CD4-positive, alpha-beta T cell (primary cell): Measurements from ENCODE around the gene RNF157. TPM values are rescaled to one million over a fixed set of nuclear protein-coding genes. Genes with fewer than 3 reads are reported as not detected.

Experiments
- ATAC-seq: fragments of 200-7000 bp; cut with Tn5 transposase; one replicate; pipeline ENCODE4 v1.10.0; 2022; ENCODE audit warnings: mild to moderate bottlenecking; ENCODE audit not compliant: poor library complexity
- CTCF ChIA-PET: fragments of 350-600 bp; sonication (Branson Sonifier 250); formaldehyde crosslinking; loops from one replicate; lab custom pipeline; 2021; ENCODE audit warnings: antibody characterized with exemption, inconsistent platforms; lab: Charles Lee
- POLR2A ChIA-PET: fragments of 350-600 bp; sonication (Branson Sonifier 250); formaldehyde crosslinking; loops from one replicate; lab custom pipeline; 2021; ENCODE audit warnings: antibody characterized with exemption, inconsistent platforms; lab: Charles Lee
- DNase-seq, 14 experiments: peaks; one replicate each; pipeline ENCODE4 v3.0.0-alpha.2; 2013 to 2020; ENCODE audit warnings: mixed read lengths in 2 of 14
- H3K27ac ChIP-seq, 2 donors: one replicate each; pipeline versions ENCODE4 v1.5.1 to v1.7.0; 2013; ENCODE audit warnings: low read length in 2 of 2, low read depth in 1 of 2, mild to moderate bottlenecking in 1 of 2
- H3K27me3 ChIP-seq, 2 experiments: 1 replicate in 1 of 2; 2 replicates in 1 of 2; pipeline versions ENCODE4 v1.6.1 to v1.7.0; 2013; ENCODE audit warnings: low read length in 2 of 2, control low read depth in 1 of 2, mild to moderate bottlenecking in 1 of 2, moderate library complexity in 1 of 2; ENCODE audit not compliant: insufficient read depth in 2 of 2, control insufficient read depth in 1 of 2
- H3K36me3 ChIP-seq: one replicate; pipeline ENCODE4 v1.6.1; 2013; ENCODE audit warnings: low read length, control low read depth; ENCODE audit not compliant: insufficient read depth
- H3K4me1 ChIP-seq: one replicate; pipeline ENCODE4 v1.6.1; 2013; ENCODE audit warnings: low read length, control low read depth; ENCODE audit not compliant: insufficient read depth
- H3K4me3 ChIP-seq: one replicate; pipeline ENCODE4 v1.5.1; 2013; ENCODE audit warnings: mild to moderate bottlenecking, low read length, moderate library complexity
- H3K9me3 ChIP-seq, 2 experiments: 1 replicate in 1 of 2; 2 replicates in 1 of 2; pipeline versions ENCODE4 v1.6.1 to v1.7.0; 2013; ENCODE audit warnings: low read length in 2 of 2, mild to moderate bottlenecking in 2 of 2, control low read depth in 1 of 2, moderate library complexity in 1 of 2; ENCODE audit not compliant: control insufficient read depth in 1 of 2, insufficient read depth in 1 of 2
- H3K27ac Mint-ChIP-seq: one replicate; pipeline ENCODE4 v1.8.0; 2020; ENCODE audit warnings: mixed read lengths
- H3K27me3 Mint-ChIP-seq: one replicate; pipeline ENCODE4 v1.8.0; 2021; ENCODE audit warnings: mixed read lengths
- H3K36me3 Mint-ChIP-seq: one replicate; pipeline ENCODE4 v1.8.0; 2021; ENCODE audit warnings: low read depth, mixed read lengths
- H3K4me1 Mint-ChIP-seq: one replicate; pipeline ENCODE4 v1.8.0; 2021; ENCODE audit warnings: low read depth, mixed read lengths
- H3K4me3 Mint-ChIP-seq: one replicate; pipeline ENCODE4 v1.8.0; 2020; ENCODE audit warnings: mild to moderate bottlenecking, mixed read lengths
- H3K9me3 Mint-ChIP-seq: one replicate; pipeline ENCODE4 v1.8.0; 2020; ENCODE audit warnings: mixed read lengths
- intact Hi-C, 2 experiments: fragments of 100-400 bp; cut with DNase I in 1 of 2; cut with micrococcal nuclease in 1 of 2; formaldehyde crosslinking; loops; one replicate each; pipeline versions ENCODE4 v1.15.1 to v1.9.0; 2023 to 2025; cut with DNase I, micrococcal nuclease
- total RNA-seq, 174 experiments: library from RNA in 2 of 174; stranded (reverse) in 2 of 174; gene quantifications; one replicate each; pipeline ENCODE4 v1.2.3 and lab custom pipeline; 2021 to 2026
- TF ChIP-seq, protein P1 (sequence below): fragments of 200-600 bp; IDR thresholded peaks from one replicate; pipeline ENCODE4 v1.8.0; 2022; ENCODE audit warnings: antibody characterized with exemption, mild to moderate bottlenecking

The RNF157 gene
- total RNA-seq, 2 experiments from 2014 or later = 18.5 to 21.1 TPM

DNA sequence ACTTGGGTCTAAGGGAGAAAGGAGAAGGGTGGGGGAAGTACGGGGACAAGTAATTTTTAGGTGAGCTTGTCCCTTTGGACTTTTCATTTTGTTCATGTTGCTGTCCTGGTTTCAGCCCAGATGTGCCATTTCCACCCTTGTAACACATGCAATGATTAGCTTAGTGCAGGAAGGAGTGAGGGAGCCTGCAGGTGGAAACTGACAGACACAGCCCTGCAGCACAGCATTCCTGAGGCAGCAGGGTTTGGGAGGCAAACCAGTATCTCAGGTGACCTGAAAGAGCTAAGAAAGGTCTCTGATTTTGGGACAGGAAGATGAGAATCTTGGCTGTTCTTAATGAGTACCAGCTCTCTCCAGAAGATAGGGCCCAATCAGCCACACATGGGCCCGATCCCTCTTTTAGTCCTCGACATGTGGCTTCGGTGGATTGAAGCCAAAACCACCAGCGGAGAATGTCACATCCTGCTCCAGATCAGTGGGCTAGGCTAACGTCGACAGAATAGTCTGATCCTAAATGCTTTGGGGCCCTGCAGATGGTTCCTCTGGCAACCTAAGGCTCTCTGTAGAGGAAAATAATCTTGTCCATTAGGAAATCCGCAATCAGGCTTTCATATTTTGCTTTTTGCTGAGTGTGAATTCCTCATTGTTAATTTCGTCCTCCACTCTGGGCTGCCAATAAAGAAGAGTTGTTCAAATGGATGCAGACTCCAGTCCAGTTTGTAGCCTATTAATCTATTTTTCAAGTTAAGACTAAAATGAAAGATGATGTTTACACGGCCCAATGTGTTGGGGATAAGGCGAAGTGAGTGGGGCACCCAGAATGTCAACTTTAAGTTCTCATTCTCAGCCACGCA lies 3.8 kb upstream of the RNF157 start:
- CTCF ChIA-PET = interaction anchor here (1.5 kb wide), 1 partner anchor 36 kb away, joined by 5 read pairs; no protein-coding TSS in a partner anchor

DNA sequence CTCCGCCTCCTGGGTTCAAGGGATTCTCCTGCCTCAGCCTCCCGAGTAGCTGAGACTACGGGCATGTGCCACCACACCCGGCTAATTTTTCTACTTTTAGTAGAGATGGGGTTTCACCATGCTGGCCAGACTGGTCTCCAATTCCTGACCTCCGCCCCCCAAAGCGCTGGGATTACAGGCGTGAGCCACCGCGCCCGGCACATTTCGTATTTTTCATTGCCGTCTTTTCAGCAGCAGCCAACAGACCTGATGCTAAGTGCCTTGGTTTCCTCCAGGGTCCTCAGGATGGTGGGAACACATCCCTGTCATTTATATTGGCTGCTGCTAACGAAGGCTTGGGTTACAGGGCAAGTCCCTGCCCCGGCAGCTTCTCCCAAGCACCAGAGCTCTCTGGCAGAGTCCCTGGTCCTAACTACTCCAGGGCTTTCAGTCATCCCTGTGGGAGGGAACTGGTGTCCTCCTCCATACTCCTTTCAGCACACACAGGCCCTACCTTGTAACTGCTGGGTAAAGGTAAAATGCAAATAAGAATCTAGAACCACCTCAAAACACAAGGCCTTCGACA lies 1.5 kb upstream of the RNF157 start:
- Mint-ChIP-seq H3K9me3 (no peaks in the 10 kb centered on the region), H3K4me3 (peak overlapping the region; percentile 89), H3K36me3 (peaks cover 4% of the 10 kb centered on the region), H3K27me3 (no peaks in the 10 kb centered on the region), H3K27ac (peak overlapping the region; percentile 77), H3K4me1 (peaks cover 61% of the 10 kb centered on the region)
- H3K27ac ChIP-seq = no peak overlapping the region
- H3K27me3 ChIP-seq = no peaks in the 10 kb centered on the region
- peaks cover 78% of the 10 kb centered on the region for H3K4me1 ChIP-seq
- H3K4me3 ChIP-seq = no peak overlapping the region
- CTCF ChIA-PET = interaction anchor here (1.2 to 1.3 kb wide), 2 partner anchors 38 to 60 kb away, joined by 3 to 7 read pairs; no protein-coding TSS in a partner anchor
- TF ChIP-seq, protein P1, sequence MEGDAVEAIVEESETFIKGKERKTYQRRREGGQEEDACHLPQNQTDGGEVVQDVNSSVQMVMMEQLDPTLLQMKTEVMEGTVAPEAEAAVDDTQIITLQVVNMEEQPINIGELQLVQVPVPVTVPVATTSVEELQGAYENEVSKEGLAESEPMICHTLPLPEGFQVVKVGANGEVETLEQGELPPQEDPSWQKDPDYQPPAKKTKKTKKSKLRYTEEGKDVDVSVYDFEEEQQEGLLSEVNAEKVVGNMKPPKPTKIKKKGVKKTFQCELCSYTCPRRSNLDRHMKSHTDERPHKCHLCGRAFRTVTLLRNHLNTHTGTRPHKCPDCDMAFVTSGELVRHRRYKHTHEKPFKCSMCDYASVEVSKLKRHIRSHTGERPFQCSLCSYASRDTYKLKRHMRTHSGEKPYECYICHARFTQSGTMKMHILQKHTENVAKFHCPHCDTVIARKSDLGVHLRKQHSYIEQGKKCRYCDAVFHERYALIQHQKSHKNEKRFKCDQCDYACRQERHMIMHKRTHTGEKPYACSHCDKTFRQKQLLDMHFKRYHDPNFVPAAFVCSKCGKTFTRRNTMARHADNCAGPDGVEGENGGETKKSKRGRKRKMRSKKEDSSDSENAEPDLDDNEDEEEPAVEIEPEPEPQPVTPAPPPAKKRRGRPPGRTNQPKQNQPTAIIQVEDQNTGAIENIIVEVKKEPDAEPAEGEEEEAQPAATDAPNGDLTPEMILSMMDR = no peak
- intact Hi-C loops = loop anchor here in 1 of 2 experiments (2.0 to 5.0 kb wide), 2 partner anchors 23 to 49 kb away; partner anchors contain the start of gene UBALD2
- no peak for DNase-seq
- no peak for ATAC-seq
- H3K9me3 ChIP-seq = no peaks in the 10 kb centered on the region
- POLR2A ChIA-PET = interaction anchor here (0.9 to 18.7 kb wide), 6 partner anchors 10 to 62 kb away, joined by 3 to 394 read pairs (median 6); partner anchors contain the start of gene UBALD2
- H3K36me3 ChIP-seq = no peaks in the 10 kb centered on the region

More for the DNA sequence above, 3.8 kb upstream of the RNF157 start:
- ATAC-seq (no peak), DNase-seq (peak in 2 of 14 experiments; percentile 37 to 42)
- intact Hi-C loops = loop anchor here in 1 of 2 experiments (5.0 kb wide), 1 partner anchor 52 kb away; no protein-coding TSS in a partner anchor
- Mint-ChIP-seq H3K4me3 (peak overlapping the region; percentile 67), H3K36me3 (peaks cover 4% of the 10 kb centered on the region), H3K4me1 (peaks cover 64% of the 10 kb centered on the region), H3K27me3 (no peaks in the 10 kb centered on the region), H3K27ac (peak overlapping the region; percentile 72), H3K9me3 (no peaks in the 10 kb centered on the region)
- TF ChIP-seq, protein P1 = no peak
- POLR2A ChIA-PET = interaction anchor here (0.6 to 18.7 kb wide), 6 partner anchors 8 to 64 kb away, joined by 3 to 394 read pairs (median 4); partner anchors contain the start of gene UBALD2
- H3K4me1 ChIP-seq = peaks cover 79% of the 10 kb centered on the region
- no peaks in the 10 kb centered on the region for H3K36me3 ChIP-seq
- H3K27me3 ChIP-seq = no peaks in the 10 kb centered on the region
- H3K9me3 ChIP-seq = no peaks in the 10 kb centered on the region
- peak overlapping the region in 1 of 2 donors; percentile 16 for H3K27ac ChIP-seq
- no peak overlapping the region for H3K4me3 ChIP-seq

DNA sequence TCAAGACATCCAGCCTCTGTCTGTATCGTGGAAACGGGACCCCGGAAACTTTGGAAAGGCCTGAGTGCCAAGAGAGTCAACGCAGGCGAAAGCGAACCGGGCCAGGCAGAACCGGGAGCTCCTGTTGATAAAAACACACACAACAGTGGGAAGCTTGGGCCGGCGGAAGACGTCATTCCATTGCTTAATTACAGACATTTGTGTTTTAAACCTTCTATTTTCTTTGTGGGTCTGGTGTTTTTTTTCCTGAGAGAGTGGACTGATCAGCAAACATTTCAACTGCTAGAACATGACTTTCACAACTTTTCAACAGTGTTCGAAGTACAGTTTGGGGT lies 878 bp upstream of the RNF157 start:
- Histone ChIP-seq H3K9me3 (no peaks in the 10 kb centered on the region), H3K4me3 (peak overlapping the region; percentile 86), H3K27ac (peak overlapping the region; percentile 35 to 36), H3K36me3 (no peaks in the 10 kb centered on the region), H3K27me3 (no peaks in the 10 kb centered on the region), H3K4me1 (peaks cover 72% of the 10 kb centered on the region)
- Mint-ChIP-seq H3K27ac (peak overlapping the region; percentile 77), H3K36me3 (peaks cover 4% of the 10 kb centered on the region), H3K27me3 (no peaks in the 10 kb centered on the region), H3K4me3 (peak overlapping the region; percentile 89), H3K9me3 (no peaks in the 10 kb centered on the region), H3K4me1 (peaks cover 59% of the 10 kb centered on the region)
- TF ChIP-seq, protein P1 = no peak
- intact Hi-C loops = loop anchor here in 1 of 2 experiments (2.0 to 5.0 kb wide), 2 partner anchors 24 to 49 kb away; partner anchors contain the start of gene UBALD2
- CTCF ChIA-PET = interaction anchor here (0.5 to 1.3 kb wide), 3 partner anchors 26 to 59 kb away, joined by 3 to 7 read pairs (median 5); no protein-coding TSS in a partner anchor
- POLR2A ChIA-PET = interaction anchor here (0.9 to 18.7 kb wide), 6 partner anchors 11 to 61 kb away, joined by 3 to 394 read pairs (median 6); partner anchors contain the start of gene UBALD2
- ATAC-seq (no peak), DNase-seq (no peak)
